HCT116 (cell line): ENCODE measurements around the gene DHRSX. TPM values are rescaled to one million over a fixed set of nuclear protein-coding genes. Genes with fewer than 3 reads are reported as not detected.

ENCODE experiments used
- ATAC-seq: fragments of 200-7000 bp; cut with Tn5 transposase; 2 replicates; pipeline ENCODE4 v1.9.1; 2020; ENCODE audit warnings: mild to moderate bottlenecking, moderate library complexity
- BruUV-seq: library from RNA; stranded (reverse); fragments of 400-500 nt; replicated peaks from 2 replicates; lab custom pipeline; 2021; lab: Mats Ljungman, UMichigan
- CTCF ChIA-PET: fragments of 300-600 bp; sonication (Branson Sonifier 250); formaldehyde crosslinking; loops from one replicate; lab custom pipeline; 2021; ENCODE audit warnings: antibody characterized with exemption; lab: Charles Lee
- POLR2A ChIA-PET: fragments of 300-600, 350-600 bp; sonication (Branson Sonifier 250); formaldehyde crosslinking; loops from one replicate; lab custom pipeline; 2021; ENCODE audit warnings: antibody characterized with exemption; lab: Charles Lee
- RAD21 ChIA-PET, 2 experiments: fragments of 300-600 bp; sonication (Branson Sonifier 250); formaldehyde crosslinking; loops; one replicate each; lab custom pipeline; 2023; ENCODE audit warnings: low total read pairs in 2 of 2; ENCODE audit not compliant: uncharacterized antibody in 2 of 2, unreplicated experiment in 2 of 2, low non-redundant PET in 1 of 2; lab: Charles Lee
- DNase-seq: peaks from one replicate; pipeline ENCODE4 v3.0.0-alpha.2; 2010; ENCODE audit warnings: low read depth, low spot score
- H2AFZ ChIP-seq: fragments of 200-600 bp; shearing (Covaris generic), sonication (generic); 2 replicates; pipeline ENCODE4 v1.6.1; 2017; ENCODE audit warnings: low read depth, mixed run types, mixed read lengths, antibody characterized with exemption, low read length; ENCODE audit not compliant: poor library complexity, severe bottlenecking
- H3K27ac ChIP-seq: 2 replicates; pipeline ENCODE4 v1.5.1; 2012; ENCODE audit warnings: low read depth, low read length
- H3K27me3 ChIP-seq: fragments of 200-600 bp; sonication (generic); 2 replicates; pipeline ENCODE4 v1.6.1; 2016; ENCODE audit warnings: mixed run types, low read length, mixed read lengths; ENCODE audit not compliant: insufficient read depth
- H3K36me3 ChIP-seq, 2 experiments: fragments of 200-500 bp in 1 of 2; fragments of 200-600 bp in 1 of 2; sonication (Bioruptor generic) in 1 of 2; sonication (generic) in 1 of 2; 2 replicates each; pipeline versions ENCODE4 v1.5.1 to v1.6.1; 2014 to 2016; ENCODE audit warnings: low read length in 2 of 2, inconsistent platforms in 1 of 2, mixed read lengths in 1 of 2, mixed run types in 1 of 2; ENCODE audit not compliant: insufficient read depth in 2 of 2, control insufficient read depth in 1 of 2
- H3K4me1 ChIP-seq, 2 experiments: fragments of 200-600 bp in 1 of 2; sonication (generic) in 1 of 2; 2 replicates each; pipeline versions ENCODE4 v1.5.1 to v1.6.1; 2012 to 2017; ENCODE audit warnings: low read length in 2 of 2, inconsistent platforms in 1 of 2, mild to moderate bottlenecking in 1 of 2, mixed read lengths in 1 of 2, mixed run types in 1 of 2, moderate library complexity in 1 of 2; ENCODE audit not compliant: insufficient read depth in 2 of 2, control insufficient read depth in 1 of 2
- H3K4me2 ChIP-seq: fragments of 200-600 bp; sonication (generic); 2 replicates; pipeline ENCODE4 v1.6.1; 2017; ENCODE audit warnings: mixed run types, low read length, mixed read lengths
- H3K4me3 ChIP-seq, 2 experiments: fragments of 200-600 bp in 1 of 2; sonication (generic) in 1 of 2; replicated peaks in 1 of 2; 2 replicates each; pipeline ENCODE4 v1.5.1; 2011 to 2016; ENCODE audit warnings: low read length in 2 of 2, control low read depth in 1 of 2, low read depth in 1 of 2, mild to moderate bottlenecking in 1 of 2, mixed read lengths in 1 of 2, mixed run types in 1 of 2
- H3K79me2 ChIP-seq: fragments of 200-600 bp; sonication (generic); 2 replicates; pipeline ENCODE4 v1.6.1; 2017; ENCODE audit warnings: mild to moderate bottlenecking, mixed run types, low read length, moderate library complexity, mixed read lengths; ENCODE audit not compliant: insufficient read depth
- H3K9ac ChIP-seq: fragments of 200-600 bp; sonication (generic); 2 replicates; pipeline ENCODE4 v1.6.1; 2016; ENCODE audit warnings: low read length, mixed read lengths
- H3K9me2 ChIP-seq: fragments of 200-600 bp; sonication (generic), shearing (Covaris generic); 2 replicates; pipeline ENCODE4 v1.6.1; 2017; ENCODE audit warnings: mixed run types, mild to moderate bottlenecking, moderate library complexity; ENCODE audit not compliant: insufficient read depth
- H3K9me3 ChIP-seq, 2 experiments: fragments of 200-500 bp in 1 of 2; fragments of 200-600 bp in 1 of 2; sonication (Bioruptor generic) in 1 of 2; sonication (generic) in 1 of 2; 2 replicates each; pipeline ENCODE4 v1.6.1; 2014 to 2017; ENCODE audit warnings: low read length in 2 of 2, mixed read lengths in 2 of 2, inconsistent platforms in 1 of 2, low read depth in 1 of 2, mild to moderate bottlenecking in 1 of 2, mixed run types in 1 of 2, moderate library complexity in 1 of 2; ENCODE audit not compliant: control insufficient read depth in 1 of 2, insufficient read depth in 1 of 2
- H4K20me1 ChIP-seq: fragments of 200-600 bp; sonication (generic), shearing (Covaris generic); 2 replicates; pipeline ENCODE4 v1.6.1; 2017; ENCODE audit warnings: mixed run types, mild to moderate bottlenecking, moderate library complexity; ENCODE audit not compliant: insufficient read depth
- CEBPB ChIP-seq: IDR thresholded peaks from 2 replicates; pipeline ENCODE4 v1.6.1; 2012; ENCODE audit warnings: low read depth
- EGR1 ChIP-seq: IDR thresholded peaks from 2 replicates; pipeline ENCODE4 v1.6.1; 2012; ENCODE audit warnings: low read depth
- ELF1 ChIP-seq: IDR thresholded peaks from 2 replicates; pipeline ENCODE4 v1.6.1; 2012; ENCODE audit warnings: low read depth, borderline replicate concordance
- EZH2 ChIP-seq: fragments of 200-600 bp; sonication (generic); IDR thresholded peaks from 2 replicates; pipeline ENCODE4 v1.6.1; 2017; ENCODE audit warnings: antibody characterized with exemption, mixed run types
- EZH2phosphoT487 ChIP-seq: fragments of 200-600 bp; IDR thresholded peaks from 2 replicates; pipeline ENCODE4 v1.6.1; 2018; ENCODE audit warnings: antibody characterized with exemption, borderline replicate concordance
- FOSL1 ChIP-seq: IDR thresholded peaks from 2 replicates; pipeline ENCODE4 v1.6.1; 2012; ENCODE audit warnings: low read depth
- JUND ChIP-seq: IDR thresholded peaks from 2 replicates; pipeline ENCODE4 v1.6.1; 2012
- RAD21 ChIP-seq: IDR thresholded peaks from 2 replicates; pipeline ENCODE4 v1.6.1; 2012; ENCODE audit warnings: low read depth, mild to moderate bottlenecking
- TCF7L2 ChIP-seq: IDR thresholded peaks from 2 replicates; pipeline ENCODE4 v1.7.0; 2011; ENCODE audit warnings: borderline replicate concordance, inconsistent platforms; ENCODE audit not compliant: insufficient read depth, insufficient read length; ENCODE audit errors: extremely low read depth
- ZFX ChIP-seq: fragments of 450-650 bp; IDR thresholded peaks from 2 replicates; pipeline ENCODE4 v1.6.1; 2017
- intact Hi-C: fragments of 100-400 bp; cut with micrococcal nuclease; formaldehyde crosslinking; loops from 2 replicates; pipeline ENCODE4 v1.10.0; 2022
- total RNA-seq: library from RNA; stranded (reverse); gene quantifications from one replicate; pipeline ENCODE4 v1.2.1, GENCODE V29; 2021; ENCODE audit not compliant: unreplicated experiment
- TF ChIP-seq, protein P1 (sequence below), 3 experiments: fragments of 200-600 bp in 1 of 3; sonication (generic) in 1 of 3; IDR thresholded peaks in 2 of 3; conservative IDR thresholded peaks in 1 of 3; 2 replicates each; pipeline ENCODE4 v1.5.1; 2012 to 2017; ENCODE audit warnings: low read depth in 2 of 3, low read length in 2 of 3, antibody characterized with exemption in 1 of 3, borderline replicate concordance in 1 of 3, control low read depth in 1 of 3, mild to moderate bottlenecking in 1 of 3, mixed read lengths in 1 of 3, mixed run types in 1 of 3, moderate library complexity in 1 of 3; ENCODE audit not compliant: insufficient read depth in 1 of 3
- TF ChIP-seq, protein P2 (sequence below): IDR thresholded peaks from 2 replicates; pipeline ENCODE4 v1.6.1; 2011; ENCODE audit warnings: mild to moderate bottlenecking, low read length, moderate library complexity; ENCODE audit not compliant: insufficient replicate concordance; ENCODE audit errors: extremely low read depth

The DHRSX gene
- total RNA-seq, 1 experiment from 2014 or later, result 11.9 TPM

GRCh38 chrX:2315434-2315833, 185.3 kb downstream of the DHRSX start:
- ChIA-PET POLR2A (no interaction called here), RAD21 (no interaction called here), CTCF (no interaction called here)
- ATAC-seq (no peak), DNase-seq (no peak)
- H3K9me2 ChIP-seq, result no peaks in the 10 kb centered on the region
- no peaks in the 10 kb centered on the region for H3K27me3 ChIP-seq
- no peaks in the 10 kb centered on the region for H3K36me3 ChIP-seq
- H3K4me2 ChIP-seq, result no peak overlapping the region
- no peak overlapping the region for H3K9ac ChIP-seq
- no peak overlapping the region for H2AFZ ChIP-seq
- H3K9me3 ChIP-seq, result peaks cover 0 to 5% of the 10 kb centered on the region in 2 experiments; a peak in 1 of 4 replicates
- BruUV-seq, result no TSS peak
- no peaks in the 10 kb centered on the region for H4K20me1 ChIP-seq
- intact Hi-C loops, result no loop called here
- no peak overlapping the region for H3K27ac ChIP-seq
- no peak for TF ChIP-seq EZH2
- TF ChIP-seq, all 23 proteins: peak for 0
- Histone ChIP-seq H3K4me3 (no peak overlapping the region), H3K4me1 (peaks cover 29 to 45% of the 10 kb centered on the region in 2 experiments), H3K79me2 (no peaks in the 10 kb centered on the region)

DNA sequence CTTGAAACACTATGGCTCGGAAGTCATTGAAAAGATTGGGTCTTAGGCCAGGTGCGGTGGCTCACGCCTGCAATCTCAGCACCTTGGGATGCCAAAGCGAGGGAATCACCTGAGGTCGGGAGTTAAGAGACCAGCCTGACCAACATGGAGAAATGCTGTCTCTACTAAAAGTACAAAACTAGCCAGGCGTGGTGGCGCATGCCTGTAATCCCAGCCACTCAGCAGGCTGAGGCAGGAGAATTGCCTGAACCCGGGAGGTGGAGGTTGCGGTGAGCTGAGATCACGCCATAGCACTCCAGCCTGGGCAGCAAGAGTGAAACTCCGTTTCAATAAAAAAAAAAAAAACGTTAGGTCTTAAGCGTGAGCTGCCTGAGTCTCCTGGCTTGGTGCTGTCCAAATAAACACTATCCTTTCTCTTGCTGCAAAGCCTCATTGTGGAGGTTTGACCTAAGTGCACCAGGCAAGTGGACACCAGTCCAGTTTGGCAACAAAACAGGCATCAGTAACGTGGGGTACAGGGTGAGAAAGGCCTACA, 185.9 kb downstream of the DHRSX start:
- CTCF ChIA-PET, result no interaction called here

More for the DNA sequence above, 185.9 kb downstream of the DHRSX start:
- Histone ChIP-seq H2AFZ (no peak overlapping the region), H3K4me3 (no peak overlapping the region), H3K79me2 (no peaks in the 10 kb centered on the region), H3K4me2 (no peak overlapping the region), H3K9me3 (peaks cover 0 to 5% of the 10 kb centered on the region in 2 experiments; a peak in 1 of 4 replicates), H4K20me1 (no peaks in the 10 kb centered on the region), H3K36me3 (no peaks in the 10 kb centered on the region), H3K9ac (no peak overlapping the region), H3K27me3 (no peaks in the 10 kb centered on the region), H3K4me1 (peaks cover 24 to 40% of the 10 kb centered on the region in 2 experiments), H3K27ac (no peak overlapping the region), H3K9me2 (no peaks in the 10 kb centered on the region)
- TF ChIP-seq, protein P1, sequence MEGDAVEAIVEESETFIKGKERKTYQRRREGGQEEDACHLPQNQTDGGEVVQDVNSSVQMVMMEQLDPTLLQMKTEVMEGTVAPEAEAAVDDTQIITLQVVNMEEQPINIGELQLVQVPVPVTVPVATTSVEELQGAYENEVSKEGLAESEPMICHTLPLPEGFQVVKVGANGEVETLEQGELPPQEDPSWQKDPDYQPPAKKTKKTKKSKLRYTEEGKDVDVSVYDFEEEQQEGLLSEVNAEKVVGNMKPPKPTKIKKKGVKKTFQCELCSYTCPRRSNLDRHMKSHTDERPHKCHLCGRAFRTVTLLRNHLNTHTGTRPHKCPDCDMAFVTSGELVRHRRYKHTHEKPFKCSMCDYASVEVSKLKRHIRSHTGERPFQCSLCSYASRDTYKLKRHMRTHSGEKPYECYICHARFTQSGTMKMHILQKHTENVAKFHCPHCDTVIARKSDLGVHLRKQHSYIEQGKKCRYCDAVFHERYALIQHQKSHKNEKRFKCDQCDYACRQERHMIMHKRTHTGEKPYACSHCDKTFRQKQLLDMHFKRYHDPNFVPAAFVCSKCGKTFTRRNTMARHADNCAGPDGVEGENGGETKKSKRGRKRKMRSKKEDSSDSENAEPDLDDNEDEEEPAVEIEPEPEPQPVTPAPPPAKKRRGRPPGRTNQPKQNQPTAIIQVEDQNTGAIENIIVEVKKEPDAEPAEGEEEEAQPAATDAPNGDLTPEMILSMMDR (IDR thresholded peaks at IDR 0.05 in 2 of 3, conservative IDR thresholded peaks at IDR 0.05 in 1 of 3; ENCODE audit: borderline replicate concordance in 1 of 3, insufficient read depth in 1 of 3, low read depth in 2 of 3, low read length in 2 of 3), result no peak
- TF ChIP-seq RAD21, result no peak
- TF ChIP-seq FOSL1, result no peak
- TF ChIP-seq, protein P2, sequence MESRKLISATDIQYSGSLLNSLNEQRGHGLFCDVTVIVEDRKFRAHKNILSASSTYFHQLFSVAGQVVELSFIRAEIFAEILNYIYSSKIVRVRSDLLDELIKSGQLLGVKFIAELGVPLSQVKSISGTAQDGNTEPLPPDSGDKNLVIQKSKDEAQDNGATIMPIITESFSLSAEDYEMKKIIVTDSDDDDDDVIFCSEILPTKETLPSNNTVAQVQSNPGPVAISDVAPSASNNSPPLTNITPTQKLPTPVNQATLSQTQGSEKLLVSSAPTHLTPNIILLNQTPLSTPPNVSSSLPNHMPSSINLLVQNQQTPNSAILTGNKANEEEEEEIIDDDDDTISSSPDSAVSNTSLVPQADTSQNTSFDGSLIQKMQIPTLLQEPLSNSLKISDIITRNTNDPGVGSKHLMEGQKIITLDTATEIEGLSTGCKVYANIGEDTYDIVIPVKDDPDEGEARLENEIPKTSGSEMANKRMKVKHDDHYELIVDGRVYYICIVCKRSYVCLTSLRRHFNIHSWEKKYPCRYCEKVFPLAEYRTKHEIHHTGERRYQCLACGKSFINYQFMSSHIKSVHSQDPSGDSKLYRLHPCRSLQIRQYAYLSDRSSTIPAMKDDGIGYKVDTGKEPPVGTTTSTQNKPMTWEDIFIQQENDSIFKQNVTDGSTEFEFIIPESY, result no peak
- no peak for TF ChIP-seq JUND
- TF ChIP-seq EZH2phosphoT487, result no peak
- TF ChIP-seq TCF7L2, result no peak
- TF ChIP-seq ZFX, result no peak
- TF ChIP-seq ELF1, result no peak
- no peak for TF ChIP-seq CEBPB
- no peak for TF ChIP-seq EGR1
- BruUV-seq, result no TSS peak
- no peak for ATAC-seq
- ChIA-PET RAD21 (no interaction called here), POLR2A (no interaction called here)
- intact Hi-C loops, result no loop called here
- DNase-seq, result no peak
